A549 (cell line): ENCODE data around the gene MED10. TPM values are rescaled to one million over a fixed set of nuclear protein-coding genes. Genes with fewer than 3 reads are reported as not detected.

ENCODE experiments used
- ATAC-seq, 2 experiments: fragments of 200-7000 bp in 1 of 2; fragments of >200 bp in 1 of 2; cut with Nextera tagmentation in 1 of 2; cut with Tn5 transposase in 1 of 2; 3 replicates each; pipeline versions ENCODE4 v1.8.0 to v1.9.1; 2018 to 2020; ENCODE audit warnings: mild to moderate bottlenecking in 1 of 2, moderate library complexity in 1 of 2
- CTCF ChIA-PET: fragments of 300-600 bp; sonication (Branson Sonifier 250); formaldehyde crosslinking; extraction: SDS; loops from one replicate; lab custom pipeline; 2021; ENCODE audit warnings: antibody characterized with exemption, inconsistent platforms; lab: Yijun Ruan, JAX
- POLR2A ChIA-PET: fragments of 350-600 bp; formaldehyde crosslinking; extraction: SDS; loops from one replicate; lab custom pipeline; 2021; ENCODE audit warnings: antibody characterized with exemption, inconsistent platforms; lab: Yijun Ruan, JAX
- DNase-seq, 2 experiments: peaks; one replicate each; pipeline versions ENCODE4 v3.0.0 to v3.0.0-alpha.2; 2011 to 2016; ENCODE audit warnings: low read depth in 1 of 2, low spot score in 1 of 2
- FAIRE-seq: peaks from 2 replicates; lab custom pipeline; 2011; peaks lifted over from hg19 to GRCh38; lab: Jason Lieb, UNC
- H3K27ac ChIP-seq, 2 experiments: fragments of >200 bp; sonication (Bioruptor Twin); formaldehyde crosslinking; 3 replicates each; pipeline ENCODE4 v1.5.1; 2016 to 2017
- H3K4me1 ChIP-seq: fragments of >200 bp; sonication (Bioruptor Twin); formaldehyde crosslinking; 3 replicates; pipeline ENCODE4 v1.6.1; 2016
- H3K4me2 ChIP-seq: fragments of >200 bp; sonication (Bioruptor Twin); formaldehyde crosslinking; 3 replicates; pipeline ENCODE4 v1.6.1; 2016
- H3K4me3 ChIP-seq: fragments of >200 bp; sonication (Bioruptor Twin); formaldehyde crosslinking; 3 replicates; pipeline ENCODE4 v1.5.1; 2016
- H3K9me3 ChIP-seq: fragments of >200 bp; sonication (Bioruptor Twin); formaldehyde crosslinking; 3 replicates; pipeline ENCODE4 v1.6.1; 2016
- ATOH8 ChIP-seq: fragments of 250-450 bp; sonication (Bioruptor Pico); IDR thresholded peaks from 2 replicates; pipeline ENCODE4 v1.5.0; 2020; ENCODE audit warnings: low read depth, mild to moderate bottlenecking, moderate library complexity
- CBX8 ChIP-seq: fragments of 200-600 bp; sonication (generic); IDR thresholded peaks from 2 replicates; pipeline ENCODE4 v1.6.1; 2016
- CHD2 ChIP-seq: fragments of 150-350 bp; IDR thresholded peaks from 2 replicates; pipeline ENCODE4 v1.6.1; 2014; ENCODE audit warnings: low read length; ENCODE audit not compliant: partially characterized antibody
- CTCF ChIP-seq: fragments of >200 bp; sonication (Bioruptor Twin); formaldehyde crosslinking; IDR thresholded peaks from 3 replicates; pipeline ENCODE4 v1.5.1; 2016
- E2F6 ChIP-seq: IDR thresholded peaks from 2 replicates; pipeline ENCODE4 v1.6.1; 2012; ENCODE audit warnings: low read depth, borderline replicate concordance
- EHF ChIP-seq: fragments of 250-450 bp; sonication (Bioruptor Pico); IDR thresholded peaks from 2 replicates; pipeline ENCODE4 v1.5.0; 2020; ENCODE audit warnings: mild to moderate bottlenecking
- EHMT2 ChIP-seq: fragments of 200-600 bp; sonication (generic); IDR thresholded peaks from 2 replicates; pipeline ENCODE4 v1.6.1; 2016; ENCODE audit warnings: antibody characterized with exemption, low read depth, mild to moderate bottlenecking, moderate library complexity
- ELK1 ChIP-seq: fragments of 150-350 bp; IDR thresholded peaks from 2 replicates; pipeline ENCODE4 v1.6.1; 2014; ENCODE audit warnings: low read depth, mild to moderate bottlenecking, low read length
- EP300 ChIP-seq, 2 experiments: fragments of >200 bp; sonication (Bioruptor Twin); formaldehyde crosslinking; IDR thresholded peaks; 2 replicates in 1 of 2; 3 replicates in 1 of 2; pipeline ENCODE4 v1.6.1; 2016 to 2017
- FOSL2 ChIP-seq, 2 experiments: fragments of 450-650 bp in 1 of 2; fragments of >200 bp in 1 of 2; sonication (Bioruptor Twin) in 1 of 2; formaldehyde crosslinking; IDR thresholded peaks; 2 replicates each; pipeline versions ENCODE4 v1.5.0 to v1.6.1; 2016 to 2020; ENCODE audit warnings: mild to moderate bottlenecking in 1 of 2, moderate library complexity in 1 of 2
- GATA3 ChIP-seq: IDR thresholded peaks from 2 replicates; pipeline ENCODE4 v1.6.1; 2012; ENCODE audit warnings: borderline replicate concordance
- HOXA7 ChIP-seq: fragments of 250-450 bp; sonication (Bioruptor Pico); IDR thresholded peaks from 2 replicates; pipeline ENCODE4 v1.5.0; 2020; ENCODE audit warnings: mild to moderate bottlenecking, moderate library complexity
- HOXB13 ChIP-seq: fragments of 250-450 bp; sonication (Bioruptor Pico); IDR thresholded peaks from 2 replicates; pipeline ENCODE4 v1.5.0; 2020; ENCODE audit warnings: low read depth, mild to moderate bottlenecking, moderate library complexity
- MAFK ChIP-seq: fragments of 450-650 bp; IDR thresholded peaks from 2 replicates; pipeline ENCODE4 v1.6.1; 2014; ENCODE audit not compliant: partially characterized antibody
- NFE2L2 ChIP-seq: fragments of 150-350 bp; conservative IDR thresholded peaks from 2 replicates; pipeline ENCODE4 v1.6.1; 2014; ENCODE audit warnings: low read length
- NR3C1 ChIP-seq: fragments of >200 bp; sonication (Bioruptor Twin); formaldehyde crosslinking; IDR thresholded peaks from 3 replicates; pipeline ENCODE4 v1.6.1; 2017
- PBX3 ChIP-seq: IDR thresholded peaks from 2 replicates; pipeline ENCODE4 v1.6.1; 2012
- RAD21 ChIP-seq, 2 experiments: fragments of >200 bp in 1 of 2; sonication (Bioruptor Twin) in 1 of 2; formaldehyde crosslinking in 1 of 2; IDR thresholded peaks in 1 of 2; conservative IDR thresholded peaks in 1 of 2; 2 replicates in 1 of 2; 3 replicates in 1 of 2; pipeline ENCODE4 v1.6.1; 2012 to 2018; ENCODE audit warnings: inconsistent platforms in 1 of 2
- RARB ChIP-seq: fragments of 250-450 bp; sonication (Bioruptor Pico); IDR thresholded peaks from 2 replicates; pipeline ENCODE4 v1.8.0; 2021; ENCODE audit warnings: mild to moderate bottlenecking, moderate library complexity
- REST ChIP-seq: fragments of 200-600 bp; sonication (generic); IDR thresholded peaks from 2 replicates; pipeline ENCODE4 v1.6.1; 2016; ENCODE audit warnings: antibody characterized with exemption, mild to moderate bottlenecking, moderate library complexity
- SMC3 ChIP-seq: fragments of >200 bp; sonication (Bioruptor Twin); formaldehyde crosslinking; IDR thresholded peaks from 3 replicates; pipeline ENCODE4 v1.6.1; 2018; ENCODE audit warnings: inconsistent platforms
- SREBF2 ChIP-seq: fragments of 450-650 bp; IDR thresholded peaks from 2 replicates; pipeline ENCODE4 v1.6.1; 2014; ENCODE audit warnings: mild to moderate bottlenecking, moderate library complexity
- ZC3H11A ChIP-seq: fragments of 450-650 bp; IDR thresholded peaks from 2 replicates; pipeline ENCODE4 v1.6.1; 2014; ENCODE audit warnings: antibody characterized with exemption, mild to moderate bottlenecking
- ZSCAN20 ChIP-seq: fragments of 250-450 bp; sonication (Bioruptor Pico); IDR thresholded peaks from 2 replicates; pipeline ENCODE4 v1.8.0; 2022; ENCODE audit warnings: mild to moderate bottlenecking, moderate library complexity
- WGBS: methylation state at CpG from one replicate; pipeline ENCODE4 v1.1.6; 2017; ENCODE audit errors: missing lambda C conversion rate; 5-methylcytosine and 5-hydroxymethylcytosine counted together
- polyA plus RNA-seq, 4 experiments: library from polyadenylated mRNA; depleted of rRNA in 3 of 4; stranded (reverse); fragments of >200 nt; fragmentation: RNase III in 1 of 4; extraction: RNeasy Plus Mini Kit Qiagen cat#74134 plus additional on column Dnase treatment in 1 of 4; gene quantifications; 2 replicates in 3 of 4; 3 replicates in 1 of 4; pipeline ENCODE4 v1.2.3, GENCODE V29; 2011 to 2017

Gene MED10
- polyA plus RNA-seq, 2 of the 4 experiments (the other 2 are of a cell fraction), result 56.7 to 59.4 TPM

- TF ChIP-seq ELK1 (no peak), EHMT2 (no peak), CHD2 (no peak), HOXA7 (CRISPR knock-in tag) (no peak), NFE2L2 (no peak), CBX8 (no peak), ZSCAN20 (no peak), SREBF2 (no peak), ATOH8 (CRISPR knock-in tag) (no peak), SMC3 (no peak)
Observed at GRCh38 chr5:6354848-6355247, 23.5 kb downstream of the MED10 start (continued).

- CTCF ChIA-PET, result no interaction called here
- Histone ChIP-seq H3K9me3 (no peaks in the 10 kb centered on the region), H3K4me2 (no peak overlapping the region), H3K4me3 (no peak overlapping the region), H3K4me1 (no peaks in the 10 kb centered on the region), H3K27ac (no peak overlapping the region)
- WGBS, result 48% methylated on average over 13 of the region's 13 CpGs
- POLR2A ChIA-PET, result no interaction called here
- DNase-seq, result no peak
- no peak for FAIRE-seq
- ATAC-seq, result no peak
- TF ChIP-seq RARB (CRISPR knock-in tag) (no peak), RAD21 (conservative IDR thresholded peaks at IDR 0.05 in 1 of 2, IDR thresholded peaks at IDR 0.05 in 1 of 2) (no peak), CTCF (no peak), ZC3H11A (no peak), MAFK (no peak)
Observed at GRCh38 chr5:6353602-6354302, 24.6 kb downstream of the MED10 start.

GRCh38 chr5:6350277-6351090 lies 27.9 kb downstream of the MED10 start:
- no peak for DNase-seq
- ChIA-PET POLR2A (no interaction called here), CTCF (interaction anchor here (0.6 kb wide), 1 partner anchor 298 kb away, joined by 3 read pairs; no protein-coding TSS in a partner anchor)
- ATAC-seq, result no peak
- WGBS, result 37% methylated on average over 16 of the region's 18 CpGs
- Histone ChIP-seq H3K9me3 (no peaks in the 10 kb centered on the region), H3K4me1 (no peaks in the 10 kb centered on the region), H3K4me2 (no peak overlapping the region), H3K4me3 (no peak overlapping the region), H3K27ac (no peak overlapping the region)
- no peak for FAIRE-seq
- no peak for TF ChIP-seq HOXB13 (CRISPR knock-in tag)
- no peak for TF ChIP-seq EP300 (IDR thresholded peaks at IDR 0.05)
- no peak for TF ChIP-seq E2F6
- no peak for TF ChIP-seq FOSL2 (IDR thresholded peaks at IDR 0.05)
- TF ChIP-seq FOSL2 (CRISPR knock-in tag; IDR thresholded peaks at IDR 0.05), result no peak
- TF ChIP-seq REST, result no peak
- no peak for TF ChIP-seq NR3C1
- TF ChIP-seq SREBF2, result no peak
- no peak for TF ChIP-seq ZC3H11A
- TF ChIP-seq EHF (CRISPR knock-in tag), result no peak
- no peak for TF ChIP-seq CHD2
- no peak for TF ChIP-seq GATA3
- TF ChIP-seq PBX3, result no peak
- TF ChIP-seq NFE2L2, result no peak
